Keratinocyte (primary cell): ENCODE measurements around the gene MED27.

Source experiments
- CTCF ChIP-seq, 3 experiments: IDR thresholded peaks in 1 of 3; conservative IDR thresholded peaks in 1 of 3; optimal IDR thresholded peaks in 1 of 3; 2 replicates in 2 of 3; 3 replicates in 1 of 3; pipeline versions ENCODE3 to v1.5.1; 2011; ENCODE audit warnings: low read length in 3 of 3, mild to moderate bottlenecking in 3 of 3, moderate library complexity in 2 of 3, control low read depth in 1 of 3, inconsistent platforms in 1 of 3; ENCODE audit not compliant: insufficient read depth in 2 of 3; ENCODE audit errors: extremely low read depth in 1 of 3
- EZH2 ChIP-seq: IDR thresholded peaks from one replicate; pipeline ENCODE4 v1.6.1; 2012; ENCODE audit warnings: inconsistent platforms, mild to moderate bottlenecking, low read length, moderate library complexity

DNA sequence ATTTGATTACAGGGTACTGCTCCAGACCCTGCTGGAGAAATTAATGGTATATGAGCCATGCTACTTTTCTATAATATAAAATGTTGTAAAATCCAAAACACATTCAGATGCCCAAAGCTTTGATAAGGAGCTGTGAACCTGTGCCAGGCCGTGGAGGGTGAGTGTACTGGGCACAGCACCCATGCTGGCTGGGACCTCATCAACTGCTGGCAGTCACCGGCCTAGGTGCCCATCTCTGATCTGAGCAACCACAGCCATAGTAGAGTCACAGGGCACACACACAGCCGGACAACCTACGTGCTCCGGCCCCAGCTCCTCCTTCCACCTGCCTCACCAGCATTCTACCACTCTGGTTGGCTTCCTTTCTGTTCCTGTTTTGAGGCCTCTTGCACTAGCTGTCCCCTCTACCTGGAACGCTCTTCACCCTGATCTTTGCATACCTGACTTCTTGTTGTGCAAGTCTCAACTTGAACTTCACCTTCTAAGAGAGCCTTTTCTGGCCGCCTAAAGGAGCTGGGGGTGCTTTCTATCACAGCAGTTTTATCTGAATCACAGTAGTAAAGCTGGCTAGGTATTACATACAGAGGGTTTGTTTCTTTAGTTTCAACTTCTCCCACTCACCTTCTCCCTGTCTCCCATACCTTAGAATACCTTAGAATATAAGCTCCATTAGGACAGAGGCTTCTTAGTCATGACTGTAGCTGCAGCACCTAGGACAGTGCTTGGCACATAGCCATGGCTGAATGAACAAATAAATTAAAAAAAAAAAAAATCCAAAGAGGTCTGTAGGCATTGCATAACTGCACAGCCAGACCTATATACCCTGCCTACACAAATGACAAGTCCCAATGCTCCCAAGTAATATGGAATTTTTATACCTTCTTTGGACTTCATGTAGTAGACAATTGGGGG lies 51.7 kb downstream of the MED27 start:
- TF ChIP-seq CTCF (optimal IDR thresholded peaks at IDR 0.05 in 1 of 3, IDR thresholded peaks at IDR 0.05 in 1 of 3, conservative IDR thresholded peaks at IDR 0.05 in 1 of 3; ENCODE audit: extremely low read depth in 1 of 3, insufficient read depth in 2 of 3, low read length in 3 of 3): no peak
- no peak for TF ChIP-seq EZH2
